ENCODE results near the gene PRDM16.

Gene PRDM16

DNA sequence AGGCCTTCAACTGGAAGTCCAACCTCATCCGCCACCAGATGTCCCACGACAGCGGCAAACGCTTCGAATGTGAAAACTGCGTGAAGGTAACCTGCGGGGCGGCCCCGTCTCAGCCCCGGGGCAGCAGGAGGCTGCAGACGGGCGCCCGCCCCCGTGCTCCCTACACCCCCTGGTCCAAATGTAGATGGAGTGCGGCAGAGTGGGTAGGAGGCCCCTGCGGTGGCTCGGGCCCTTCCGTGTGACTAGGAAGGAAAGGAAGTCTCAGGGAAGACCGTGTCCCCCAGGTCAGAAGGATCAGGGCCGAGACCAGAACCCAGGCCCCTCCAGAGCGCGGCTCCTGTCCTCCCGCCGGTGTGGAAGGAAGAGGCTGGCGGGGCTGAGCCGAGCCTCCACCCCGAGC, 335.8 kb downstream of the PRDM16 start:
- no peak for DNase-seq (ENCODE audit: low read depth)
- TF ChIP-seq CTCF (IDR thresholded peaks at IDR 0.05; ENCODE audit: low read depth, low read length, missing control alignments), result no peak
- no peak overlapping the region for H3K4me3 ChIP-seq (ENCODE audit: low read depth, low read length)

- no peak overlapping the region for H3K4me3 ChIP-seq (ENCODE audit: low read depth, low read length)
- DNase-seq (ENCODE audit: low read depth), result no peak
- no peak for TF ChIP-seq CTCF (IDR thresholded peaks at IDR 0.05; ENCODE audit: low read depth, low read length, missing control alignments)
Measured at GRCh38 chr1:3405491-3405890, 336.5 kb downstream of the PRDM16 start.

GRCh38 chr1:3405974-3406867, 337.2 kb downstream of the PRDM16 start:
- no peak for TF ChIP-seq CTCF (IDR thresholded peaks at IDR 0.05; ENCODE audit: low read depth, low read length, missing control alignments)
- DNase-seq (ENCODE audit: low read depth), result no peak
- H3K4me3 ChIP-seq (ENCODE audit: low read depth, low read length), result no peak overlapping the region

DNA sequence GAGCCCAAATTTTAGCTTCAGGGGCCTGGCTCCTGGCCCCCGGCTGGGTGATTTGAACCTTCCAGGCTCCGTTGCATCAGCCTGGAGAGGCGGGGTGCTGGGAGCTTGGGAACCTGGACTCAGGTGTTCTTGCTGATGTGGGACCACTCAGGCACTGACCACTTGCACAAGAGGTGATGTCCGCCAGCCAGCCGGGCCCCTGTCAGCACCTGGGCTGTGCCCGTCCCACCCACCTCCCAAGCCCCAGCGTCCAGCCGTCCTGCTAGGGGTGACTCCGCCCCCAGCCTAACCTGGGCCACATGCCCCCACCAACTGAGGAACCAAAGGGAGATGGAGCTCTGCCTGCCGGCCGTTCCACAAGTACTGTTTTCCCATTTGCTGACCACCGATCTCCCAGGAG, 338.0 kb downstream of the PRDM16 start:
- TF ChIP-seq CTCF (IDR thresholded peaks at IDR 0.05; ENCODE audit: low read depth, low read length, missing control alignments), result no peak
- no peak for DNase-seq (ENCODE audit: low read depth)
- no peak overlapping the region for H3K4me3 ChIP-seq (ENCODE audit: low read depth, low read length)

- no peak for TF ChIP-seq CTCF (IDR thresholded peaks at IDR 0.05; ENCODE audit: low read depth, low read length, missing control alignments)
- no peak overlapping the region for H3K4me3 ChIP-seq (ENCODE audit: low read depth, low read length)
- DNase-seq (ENCODE audit: low read depth), result no peak
Measured at GRCh38 chr1:3408751-3409266, 339.8 kb downstream of the PRDM16 start.

- TF ChIP-seq CTCF (IDR thresholded peaks at IDR 0.05; ENCODE audit: low read depth, low read length, missing control alignments), result no peak
- no peak for DNase-seq (ENCODE audit: low read depth)
- no peak overlapping the region for H3K4me3 ChIP-seq (ENCODE audit: low read depth, low read length)
Measured at GRCh38 chr1:3409366-3410141, 340.6 kb downstream of the PRDM16 start.
